NCI-H1694 treated with DMSO at 0.1 percent for 48 hours (cell line): ENCODE measurements around the gene PCDHGB2.
"Not testable (repeated sequence)": the region's sequence is repeated elsewhere in the genome, so short reads cannot be mapped to it uniquely, and the experiment has no call there.

Source experiments
- DNase-seq: peaks from one replicate; lab custom pipeline; 2025; lab: John Stamatoyannopoulos, UW

PCDHGB2 gene

DNA sequence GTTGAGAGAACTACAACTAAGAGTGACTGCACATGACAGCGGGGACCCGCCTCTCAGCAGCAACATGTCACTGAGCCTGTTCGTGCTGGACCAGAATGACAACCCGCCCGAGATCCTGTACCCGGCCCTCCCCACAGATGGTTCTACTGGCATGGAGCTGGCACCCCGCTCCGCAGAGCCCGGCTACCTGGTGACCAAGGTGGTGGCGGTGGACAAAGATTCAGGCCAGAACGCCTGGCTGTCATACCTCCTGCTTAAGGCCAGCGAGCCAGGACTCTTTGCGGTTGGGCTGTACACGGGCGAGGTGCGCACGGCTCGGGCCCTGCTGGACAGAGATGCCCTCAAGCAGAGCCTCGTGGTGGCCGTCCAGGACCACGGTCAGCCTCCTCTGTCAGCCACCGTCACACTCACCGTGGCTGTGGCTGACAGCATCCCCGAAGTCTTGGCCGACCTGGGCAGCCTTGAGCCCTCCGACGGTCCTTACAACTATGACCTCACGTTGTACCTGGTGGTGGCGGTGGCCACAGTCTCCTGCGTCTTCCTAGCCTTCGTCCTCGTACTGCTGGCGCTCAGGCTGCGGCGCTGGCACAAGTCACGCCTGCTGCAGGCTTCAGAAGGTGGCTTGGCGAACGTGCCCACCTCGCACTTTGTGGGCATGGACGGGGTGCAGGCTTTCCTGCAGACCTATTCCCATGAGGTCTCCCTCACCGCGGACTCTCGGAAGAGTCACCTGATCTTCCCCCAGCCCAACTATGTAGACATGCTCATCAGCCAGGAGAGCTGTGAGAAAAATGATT lies 24.9 kb downstream of the PCDHGB2 start:
- no peak for DNase-seq

DNA sequence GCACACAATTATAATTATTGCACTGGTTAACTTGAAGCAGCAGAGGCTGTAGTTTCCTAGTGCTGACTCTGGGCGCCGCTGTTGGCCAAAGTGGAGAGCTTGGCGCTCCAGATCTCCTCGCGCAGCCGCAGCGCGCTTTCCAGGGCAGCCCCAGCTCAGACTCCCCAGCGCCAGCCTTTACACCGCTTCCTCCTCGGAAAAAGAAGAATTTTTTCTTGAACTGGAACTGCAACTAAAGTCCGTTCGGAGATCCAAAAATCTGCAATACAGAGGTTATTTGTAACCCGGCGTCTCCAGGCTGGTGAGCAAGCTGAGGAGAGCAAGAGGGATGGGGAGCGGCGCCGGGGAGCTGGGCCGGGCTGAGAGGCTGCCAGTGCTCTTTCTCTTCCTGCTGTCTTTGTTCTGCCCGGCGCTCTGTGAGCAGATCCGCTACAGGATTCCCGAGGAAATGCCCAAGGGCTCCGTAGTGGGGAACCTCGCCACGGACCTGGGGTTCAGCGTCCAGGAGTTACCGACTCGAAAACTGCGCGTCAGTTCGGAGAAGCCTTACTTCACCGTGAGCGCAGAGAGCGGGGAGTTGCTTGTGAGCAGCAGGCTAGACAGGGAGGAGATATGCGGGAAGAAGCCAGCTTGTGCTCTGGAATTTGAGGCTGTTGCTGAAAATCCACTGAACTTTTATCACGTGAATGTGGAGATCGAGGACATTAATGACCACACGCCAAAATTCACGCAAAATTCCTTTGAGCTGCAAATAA lies 27.9 kb downstream of the PCDHGB2 start, which contains the start of gene PCDHGB4:
Gene PCDHGB4 (plus strand): TSS at position 142 of the 755 bp plus-strand sequence. CDS start 187 bp downstream, at position 329.
- not testable (repeated sequence) for DNase-seq

DNA sequence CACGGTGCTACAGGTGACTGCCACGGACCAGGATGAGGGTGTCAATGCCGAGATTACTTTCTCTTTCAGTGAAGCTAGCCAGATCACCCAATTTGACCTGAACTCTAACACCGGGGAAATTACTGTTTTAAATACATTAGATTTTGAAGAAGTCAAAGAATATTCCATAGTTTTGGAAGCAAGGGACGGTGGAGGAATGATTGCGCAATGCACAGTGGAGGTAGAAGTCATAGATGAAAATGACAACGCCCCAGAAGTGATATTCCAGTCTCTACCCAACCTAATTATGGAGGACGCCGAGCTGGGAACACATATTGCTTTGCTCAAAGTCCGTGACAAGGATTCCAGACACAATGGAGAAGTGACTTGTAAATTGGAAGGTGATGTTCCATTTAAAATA lies 28.9 kb downstream of the PCDHGB2 start:
- DNase-seq, result no peak

DNA sequence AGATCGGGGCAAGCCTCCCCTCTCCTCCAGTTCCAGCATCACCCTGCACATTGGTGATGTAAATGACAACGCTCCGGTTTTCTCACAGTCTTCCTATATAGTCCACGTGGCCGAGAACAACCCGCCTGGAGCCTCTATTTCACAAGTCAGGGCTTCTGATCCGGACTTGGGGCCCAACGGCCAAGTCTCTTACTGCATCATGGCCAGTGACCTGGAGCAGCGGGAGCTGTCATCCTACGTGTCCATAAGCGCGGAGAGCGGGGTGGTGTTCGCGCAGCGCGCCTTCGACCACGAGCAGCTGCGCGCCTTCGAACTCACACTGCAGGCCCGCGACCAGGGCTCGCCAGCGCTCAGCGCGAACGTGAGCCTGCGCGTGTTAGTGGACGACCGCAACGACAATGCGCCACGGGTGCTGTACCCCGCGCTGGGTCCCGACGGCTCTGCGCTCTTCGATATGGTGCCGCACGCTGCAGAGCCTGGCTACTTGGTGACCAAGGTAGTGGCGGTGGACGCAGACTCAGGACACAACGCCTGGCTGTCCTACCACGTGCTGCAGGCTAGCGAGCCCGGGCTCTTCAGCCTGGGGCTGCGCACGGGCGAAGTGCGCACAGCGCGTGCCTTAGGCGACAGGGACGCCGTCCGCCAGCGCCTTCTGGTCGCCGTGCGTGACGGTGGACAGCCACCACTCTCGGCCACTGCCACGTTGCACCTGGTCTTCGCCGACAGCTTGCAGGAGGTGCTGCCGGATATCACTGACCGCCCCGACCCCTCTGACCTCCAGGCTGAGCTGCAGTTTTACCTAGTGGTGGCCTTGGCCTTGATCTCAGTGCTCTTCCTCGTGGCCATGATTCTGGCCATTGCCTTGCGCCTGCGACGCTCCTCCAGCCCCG lies 29.6 kb downstream of the PCDHGB2 start:
- DNase-seq, result no peak

DNA sequence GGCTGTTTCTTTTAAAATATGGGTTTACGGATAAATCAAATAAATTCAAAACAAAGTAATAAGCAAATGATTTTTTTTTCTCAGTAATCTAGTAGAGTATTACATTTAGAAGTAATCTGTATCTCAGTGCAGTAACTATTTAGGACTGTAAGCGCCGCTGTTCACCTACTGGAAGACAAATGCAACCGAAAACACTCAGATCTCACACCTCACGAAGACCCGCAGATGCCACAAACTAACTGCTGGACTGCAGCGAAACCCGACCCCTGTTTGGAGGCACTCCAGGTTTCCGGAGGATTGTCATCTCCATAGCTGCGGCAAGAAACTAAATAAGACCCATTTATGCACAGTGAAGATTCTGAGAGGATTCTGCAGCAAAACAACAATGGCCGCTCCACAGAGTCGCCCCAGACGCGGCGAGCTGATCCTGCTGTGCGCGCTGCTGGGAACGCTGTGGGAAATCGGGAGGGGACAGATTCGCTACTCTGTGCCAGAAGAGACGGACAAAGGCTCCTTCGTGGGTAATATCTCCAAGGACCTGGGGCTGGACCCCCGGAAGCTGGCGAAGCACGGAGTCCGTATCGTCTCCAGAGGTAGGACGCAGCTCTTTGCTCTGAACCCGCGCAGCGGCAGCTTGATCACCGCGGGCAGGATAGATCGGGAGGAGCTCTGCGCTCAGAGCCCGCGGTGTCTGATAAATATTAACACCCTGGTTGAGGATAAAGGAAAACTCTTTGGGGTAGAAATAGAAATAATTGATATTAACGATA lies 32.8 kb downstream of the PCDHGB2 start, which contains the start of gene PCDHGA8:
Gene PCDHGA8 (plus strand): TSS at position 205 of the 770 bp plus-strand sequence. CDS start 181 bp downstream, at position 386.
- DNase-seq, result no peak

DNA sequence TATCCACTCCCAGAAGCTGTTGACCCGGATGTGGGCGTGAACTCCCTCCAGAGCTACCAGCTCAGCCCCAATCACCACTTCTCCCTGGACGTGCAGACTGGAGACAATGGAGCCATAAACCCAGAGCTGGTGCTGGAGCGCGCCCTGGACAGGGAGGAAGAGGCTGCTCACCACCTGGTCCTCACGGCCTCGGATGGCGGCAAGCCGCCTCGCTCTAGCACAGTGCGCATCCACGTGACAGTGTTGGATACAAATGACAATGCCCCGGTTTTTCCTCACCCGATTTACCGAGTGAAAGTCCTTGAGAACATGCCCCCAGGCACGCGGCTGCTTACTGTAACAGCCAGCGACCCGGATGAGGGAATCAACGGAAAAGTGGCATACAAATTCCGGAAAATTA lies 33.5 kb downstream of the PCDHGB2 start:
- DNase-seq, result no peak

DNA sequence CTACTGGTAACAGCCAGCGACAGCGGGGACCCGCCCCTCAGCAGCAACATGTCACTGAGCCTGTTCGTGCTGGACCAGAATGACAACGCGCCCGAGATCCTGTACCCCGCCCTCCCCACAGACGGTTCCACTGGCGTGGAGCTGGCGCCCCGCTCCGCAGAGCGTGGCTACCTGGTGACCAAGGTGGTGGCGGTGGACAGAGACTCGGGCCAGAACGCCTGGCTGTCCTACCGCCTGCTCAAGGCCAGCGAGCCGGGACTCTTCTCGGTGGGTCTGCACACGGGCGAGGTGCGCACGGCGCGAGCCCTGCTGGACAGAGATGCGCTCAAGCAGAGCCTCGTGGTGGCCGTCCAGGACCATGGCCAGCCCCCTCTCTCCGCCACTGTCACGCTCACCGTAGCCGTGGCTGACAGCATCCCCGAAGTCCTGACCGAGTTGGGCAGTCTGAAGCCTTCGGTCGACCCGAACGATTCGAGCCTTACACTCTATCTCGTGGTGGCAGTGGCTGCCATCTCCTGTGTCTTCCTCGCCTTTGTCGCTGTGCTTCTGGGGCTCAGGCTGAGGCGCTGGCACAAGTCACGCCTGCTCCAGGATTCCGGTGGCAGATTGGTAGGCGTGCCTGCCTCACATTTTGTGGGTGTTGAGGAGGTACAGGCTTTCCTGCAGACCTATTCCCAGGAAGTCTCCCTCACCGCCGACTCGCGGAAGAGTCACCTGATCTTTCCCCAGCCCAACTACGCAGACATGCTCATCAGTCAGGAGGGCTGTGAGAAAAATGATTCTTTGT lies 34.8 kb downstream of the PCDHGB2 start:
- not testable (repeated sequence) for DNase-seq

DNA sequence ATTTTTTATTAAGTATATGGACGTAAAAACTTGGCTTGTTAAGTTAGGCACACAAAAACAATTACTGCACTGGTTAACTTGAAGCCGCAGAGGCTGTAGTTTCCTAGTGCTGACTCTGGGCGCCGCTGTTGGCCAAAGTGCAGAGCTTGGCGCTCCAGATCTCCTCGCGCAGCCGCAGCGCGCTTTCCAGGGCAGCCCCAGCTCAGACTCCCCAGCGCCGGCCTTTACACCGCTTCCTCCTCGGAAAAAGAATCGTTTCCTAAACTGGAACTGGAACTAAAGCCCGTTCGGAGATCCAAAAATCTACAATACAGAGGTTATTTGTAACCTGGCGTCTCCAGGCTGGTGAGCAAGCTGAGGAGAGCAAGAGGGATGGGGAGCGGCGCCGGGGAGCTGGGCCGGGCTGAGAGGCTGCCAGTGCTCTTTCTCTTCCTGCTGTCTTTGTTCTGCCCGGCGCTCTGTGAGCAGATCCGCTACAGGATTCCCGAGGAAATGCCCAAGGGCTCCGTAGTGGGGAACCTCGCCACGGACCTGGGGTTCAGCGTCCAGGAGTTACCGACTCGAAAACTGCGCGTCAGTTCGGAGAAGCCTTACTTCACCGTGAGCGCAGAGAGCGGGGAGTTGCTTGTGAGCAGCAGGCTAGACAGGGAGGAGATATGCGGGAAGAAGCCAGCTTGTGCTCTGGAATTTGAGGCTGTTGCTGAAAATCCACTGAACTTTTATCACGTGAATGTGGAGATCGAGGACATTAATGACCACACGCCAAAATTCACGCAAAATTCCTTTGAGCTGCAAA lies 38.2 kb downstream of the PCDHGB2 start, which contains the start of gene PCDHGB5:
Gene PCDHGB5 (plus strand): TSS at position 192 of the 796 bp plus-strand sequence. CDS start 181 bp downstream, at position 373.
- DNase-seq, result not testable (repeated sequence)

DNA sequence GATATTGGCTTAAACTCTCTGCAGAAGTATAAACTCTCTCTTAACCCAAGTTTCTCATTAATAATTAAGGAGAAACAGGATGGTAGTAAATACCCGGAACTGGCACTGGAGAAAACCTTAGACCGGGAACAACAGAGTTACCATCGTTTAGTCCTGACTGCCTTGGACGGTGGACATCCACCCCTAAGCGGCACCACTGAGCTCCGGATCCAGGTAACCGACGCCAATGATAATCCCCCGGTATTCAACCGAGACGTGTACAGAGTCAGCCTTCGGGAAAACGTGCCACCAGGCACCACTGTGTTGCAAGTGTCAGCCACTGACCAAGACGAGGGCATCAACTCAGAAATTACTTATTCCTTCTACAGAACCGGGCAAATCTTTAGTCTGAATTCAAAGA lies 38.8 kb downstream of the PCDHGB2 start:
- no peak for DNase-seq

DNA sequence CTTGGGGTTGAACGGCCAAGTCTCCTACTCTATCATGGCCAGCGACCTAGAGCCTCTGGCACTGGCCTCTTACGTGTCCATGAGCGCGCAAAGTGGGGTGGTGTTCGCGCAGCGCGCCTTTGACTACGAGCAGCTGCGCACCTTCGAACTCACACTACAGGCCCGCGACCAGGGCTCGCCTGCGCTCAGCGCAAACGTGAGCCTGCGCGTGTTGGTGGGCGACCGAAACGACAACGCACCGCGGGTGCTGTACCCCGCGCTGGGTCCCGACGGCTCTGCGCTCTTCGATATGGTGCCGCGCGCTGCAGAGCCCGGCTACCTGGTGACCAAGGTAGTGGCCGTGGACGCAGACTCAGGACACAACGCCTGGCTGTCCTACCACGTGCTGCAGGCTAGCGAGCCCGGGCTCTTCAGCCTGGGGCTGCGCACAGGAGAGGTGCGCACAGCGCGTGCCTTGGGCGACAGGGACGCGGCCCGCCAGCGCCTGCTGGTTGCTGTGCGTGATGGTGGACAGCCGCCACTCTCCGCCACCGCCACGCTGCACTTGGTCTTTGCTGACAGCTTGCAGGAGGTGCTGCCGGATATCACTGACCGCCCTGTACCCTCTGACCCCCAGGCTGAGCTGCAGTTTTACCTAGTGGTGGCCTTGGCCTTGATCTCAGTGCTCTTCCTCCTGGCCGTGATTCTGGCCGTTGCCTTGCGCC lies 39.9 kb downstream of the PCDHGB2 start:
- DNase-seq, result no peak

DNA sequence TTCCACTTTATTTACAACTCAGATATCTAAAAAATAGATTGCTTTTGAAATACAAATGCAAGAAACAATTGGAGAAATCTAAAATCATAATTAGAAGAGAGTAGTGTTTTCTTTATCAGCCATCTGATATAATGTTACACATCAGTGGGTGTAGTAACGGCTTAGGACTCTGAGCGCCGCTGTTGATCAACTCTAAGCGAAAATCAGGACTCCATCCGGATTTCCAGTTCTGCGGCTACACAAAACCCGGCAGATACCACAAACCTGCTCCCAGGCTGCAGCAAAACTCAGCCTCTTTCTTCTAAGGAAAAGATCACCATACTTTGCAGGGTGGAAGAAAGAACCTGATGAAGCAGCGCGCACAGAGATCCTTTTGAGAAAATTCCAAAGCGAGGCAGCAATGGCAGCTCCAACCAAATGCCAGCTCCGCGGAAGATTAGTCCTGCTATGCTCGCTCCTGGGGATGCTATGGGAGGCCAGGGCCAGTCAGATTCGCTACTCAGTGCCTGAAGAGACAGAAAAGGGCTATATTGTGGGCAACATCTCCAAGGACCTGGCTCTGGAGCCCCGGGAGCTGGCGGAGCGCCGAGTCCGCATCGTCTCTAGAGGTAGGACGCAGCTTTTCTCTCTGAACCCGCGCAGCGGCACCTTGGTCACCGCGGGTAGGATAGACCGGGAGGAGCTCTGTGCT lies 42.9 kb downstream of the PCDHGB2 start, which contains the start of gene PCDHGA9:
Gene PCDHGA9 (plus strand): TSS at position 226 of the 691 bp plus-strand sequence. CDS start 175 bp downstream, at position 401.
- DNase-seq, result no peak

DNA sequence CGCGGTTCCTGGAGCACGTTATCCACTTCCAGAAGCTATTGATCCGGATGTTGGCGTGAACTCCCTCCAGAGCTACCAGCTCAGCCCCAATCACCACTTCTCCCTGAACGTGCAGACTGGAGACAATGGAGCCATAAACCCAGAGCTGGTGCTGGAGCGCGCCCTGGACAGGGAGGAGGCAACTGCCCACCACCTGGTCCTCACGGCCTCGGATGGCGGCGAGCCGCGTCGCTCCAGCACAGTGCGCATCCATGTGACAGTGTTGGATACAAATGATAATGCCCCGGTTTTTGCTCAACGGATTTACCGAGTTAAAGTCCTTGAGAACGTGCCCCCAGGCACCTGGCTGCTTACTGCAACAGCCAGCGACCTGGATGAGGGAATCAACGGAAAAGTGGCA lies 43.6 kb downstream of the PCDHGB2 start:
- no peak for DNase-seq

DNA sequence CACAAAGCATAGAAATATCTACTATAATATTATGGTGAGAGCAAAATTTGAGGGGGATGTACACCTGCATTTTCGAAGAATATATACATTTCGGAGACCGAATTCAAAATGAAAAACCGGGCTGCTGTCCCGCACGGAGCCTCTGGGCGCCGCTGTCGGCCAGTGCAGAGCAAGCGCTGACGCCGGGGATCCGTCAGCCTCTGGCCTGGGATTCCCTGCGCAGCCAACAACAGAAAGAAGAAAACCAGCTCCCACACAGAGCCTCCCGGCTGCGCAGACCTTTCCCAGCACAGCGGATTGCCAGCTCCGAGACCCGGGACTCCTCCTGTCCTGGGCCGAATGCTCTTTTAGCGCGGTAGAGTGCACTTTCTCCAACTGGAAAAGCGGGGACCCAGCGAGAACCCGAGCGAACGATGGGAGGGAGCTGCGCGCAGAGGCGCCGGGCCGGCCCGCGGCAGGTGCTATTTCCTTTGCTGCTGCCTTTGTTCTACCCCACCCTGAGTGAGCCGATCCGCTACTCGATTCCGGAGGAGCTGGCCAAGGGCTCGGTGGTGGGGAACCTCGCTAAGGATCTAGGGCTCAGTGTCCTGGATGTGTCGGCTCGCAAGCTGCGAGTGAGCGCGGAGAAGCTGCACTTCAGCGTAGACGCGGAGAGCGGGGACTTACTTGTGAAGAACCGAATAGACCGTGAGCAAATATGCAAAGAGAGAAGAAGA lies 48.2 kb downstream of the PCDHGB2 start, which contains the start of gene PCDHGB6:
Gene PCDHGB6 (plus strand): TSS at position 232 of the 716 bp plus-strand sequence. CDS start 182 bp downstream, at position 414.
- DNase-seq, result not testable (repeated sequence)

DNA sequence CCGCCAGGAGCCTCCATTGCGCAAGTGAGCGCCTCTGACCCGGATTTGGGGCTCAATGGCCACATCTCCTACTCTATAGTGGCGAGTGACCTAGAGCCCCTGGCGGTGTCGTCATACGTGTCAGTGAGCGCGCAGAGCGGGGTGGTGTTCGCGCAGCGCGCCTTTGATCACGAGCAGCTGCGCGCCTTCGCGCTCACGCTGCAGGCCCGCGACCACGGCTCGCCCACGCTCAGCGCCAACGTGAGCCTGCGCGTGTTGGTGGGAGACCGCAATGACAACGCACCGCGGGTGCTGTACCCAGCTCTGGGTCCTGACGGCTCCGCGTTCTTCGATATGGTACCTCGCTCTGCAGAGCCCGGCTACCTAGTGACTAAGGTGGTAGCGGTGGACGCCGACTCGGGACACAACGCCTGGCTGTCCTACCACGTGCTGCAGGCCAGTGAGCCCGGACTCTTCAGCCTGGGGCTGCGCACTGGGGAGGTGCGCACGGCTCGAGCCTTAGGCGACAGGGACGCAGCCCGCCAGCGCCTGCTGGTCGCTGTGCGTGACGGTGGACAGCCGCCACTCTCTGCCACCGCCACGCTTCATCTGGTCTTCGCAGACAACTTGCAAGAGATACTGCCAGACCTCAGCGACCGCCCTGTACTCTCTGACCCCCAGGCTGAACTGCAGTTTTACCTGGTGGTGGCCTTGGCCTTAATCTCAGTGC lies 50.0 kb downstream of the PCDHGB2 start:
- DNase-seq, result no peak

DNA sequence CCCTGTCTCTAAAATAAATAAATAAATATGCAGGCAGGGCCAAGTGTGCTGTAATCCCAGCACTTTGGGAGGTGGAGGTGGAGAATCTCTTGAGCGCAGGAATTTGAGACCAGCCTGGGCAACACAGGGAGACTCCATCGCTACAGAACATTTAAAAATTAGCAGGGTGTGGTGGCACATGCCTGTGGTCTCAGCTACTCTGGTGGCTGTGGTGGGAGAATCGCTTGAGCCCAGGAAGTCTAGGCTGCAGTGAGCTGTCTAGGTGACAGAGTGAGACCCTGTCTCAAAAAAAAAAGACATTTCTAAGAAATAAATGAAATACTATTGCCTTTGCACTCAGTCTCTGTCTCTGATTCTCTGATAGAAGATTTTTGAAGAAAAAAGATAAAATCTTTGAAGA lies 51.8 kb downstream of the PCDHGB2 start:
- no peak for DNase-seq
